Upper lobe of left lung (tissue), 4 donors: ENCODE results near the gene C14orf39.

ENCODE experiments used
- EP300 ChIP-seq, 4 donors: sonication (generic); formaldehyde crosslinking; IDR thresholded peaks; one replicate each; pipeline ENCODE4 v1.5.1; 2017; ENCODE audit warnings: antibody characterized with exemption in 4 of 4, control low read depth in 2 of 4
- POLR2A ChIP-seq, 4 donors: fragments of 450-650 bp; IDR thresholded peaks; one replicate each; pipeline ENCODE4 v1.5.1; 2016 to 2017; ENCODE audit warnings: antibody characterized with exemption in 4 of 4, mild to moderate bottlenecking in 2 of 4
- POLR2AphosphoS5 ChIP-seq, 2 donors: sonication (generic); formaldehyde crosslinking; IDR thresholded peaks; one replicate each; pipeline ENCODE4 v1.5.1; 2017; ENCODE audit warnings: antibody characterized with exemption in 2 of 2
- TF ChIP-seq, protein P1 (sequence below), 6 experiments: fragments of 450-650 bp in 4 of 6; fragments of 200-600 bp in 2 of 6; sonication (generic) in 2 of 6; IDR thresholded peaks; one replicate each; pipeline ENCODE4 v1.5.1; 2016 to 2019; ENCODE audit warnings: antibody characterized with exemption in 6 of 6

DNA sequence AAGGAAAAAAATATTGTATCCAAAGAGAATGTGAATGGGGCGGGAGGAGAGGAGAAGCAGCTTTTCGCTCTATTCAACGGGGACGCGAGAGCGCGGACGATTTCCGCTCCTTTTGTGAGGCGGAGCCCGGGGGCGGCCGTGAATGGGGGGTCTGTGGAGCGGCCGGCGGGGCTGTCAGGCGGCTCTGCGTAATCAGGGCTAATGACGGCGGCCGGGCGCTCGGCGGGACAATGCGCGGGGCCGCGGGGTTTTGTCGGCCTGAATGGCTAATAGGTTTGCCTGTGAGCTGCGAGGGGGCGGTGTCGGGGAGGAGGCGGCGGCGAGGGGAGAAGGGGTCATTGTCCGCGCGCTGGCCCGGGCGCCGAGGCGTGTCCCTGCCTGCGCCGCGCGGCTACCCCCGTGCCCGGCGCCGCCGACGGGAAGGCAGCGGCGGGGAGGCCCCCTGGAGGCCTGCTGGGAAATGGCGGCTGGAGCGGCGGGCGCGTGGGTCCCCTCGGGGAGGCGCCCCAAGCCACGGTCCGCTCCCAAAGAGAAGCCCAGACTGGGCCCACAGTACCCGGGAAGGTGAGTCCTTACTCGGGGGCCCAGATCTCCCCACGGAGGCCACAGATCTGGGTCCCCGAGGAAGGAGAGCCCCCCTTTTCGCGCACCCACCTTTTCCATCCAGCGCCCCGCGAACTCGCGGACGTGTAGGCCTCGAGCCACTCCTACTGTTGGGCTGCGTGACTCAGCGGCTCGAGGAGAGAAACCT lies 29.1 kb upstream of the C14orf39 start:
- no peak for TF ChIP-seq POLR2A (IDR thresholded peaks at IDR 0.05)
- TF ChIP-seq, protein P1, sequence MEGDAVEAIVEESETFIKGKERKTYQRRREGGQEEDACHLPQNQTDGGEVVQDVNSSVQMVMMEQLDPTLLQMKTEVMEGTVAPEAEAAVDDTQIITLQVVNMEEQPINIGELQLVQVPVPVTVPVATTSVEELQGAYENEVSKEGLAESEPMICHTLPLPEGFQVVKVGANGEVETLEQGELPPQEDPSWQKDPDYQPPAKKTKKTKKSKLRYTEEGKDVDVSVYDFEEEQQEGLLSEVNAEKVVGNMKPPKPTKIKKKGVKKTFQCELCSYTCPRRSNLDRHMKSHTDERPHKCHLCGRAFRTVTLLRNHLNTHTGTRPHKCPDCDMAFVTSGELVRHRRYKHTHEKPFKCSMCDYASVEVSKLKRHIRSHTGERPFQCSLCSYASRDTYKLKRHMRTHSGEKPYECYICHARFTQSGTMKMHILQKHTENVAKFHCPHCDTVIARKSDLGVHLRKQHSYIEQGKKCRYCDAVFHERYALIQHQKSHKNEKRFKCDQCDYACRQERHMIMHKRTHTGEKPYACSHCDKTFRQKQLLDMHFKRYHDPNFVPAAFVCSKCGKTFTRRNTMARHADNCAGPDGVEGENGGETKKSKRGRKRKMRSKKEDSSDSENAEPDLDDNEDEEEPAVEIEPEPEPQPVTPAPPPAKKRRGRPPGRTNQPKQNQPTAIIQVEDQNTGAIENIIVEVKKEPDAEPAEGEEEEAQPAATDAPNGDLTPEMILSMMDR (IDR thresholded peaks at IDR 0.05) = peak in 5 of 6 experiments; percentile 27 to 42 (median 32)
- TF ChIP-seq EP300 (IDR thresholded peaks at IDR 0.05) = no peak
- TF ChIP-seq POLR2AphosphoS5 (IDR thresholded peaks at IDR 0.05) = no peak
